Neutrophil (primary cell): ENCODE data around the gene GCH1.

Source experiments
- H3K27ac ChIP-seq: fragments of 200-600 bp; sonication (generic); 2 replicates; pipeline ENCODE4 v1.5.1; 2016; ENCODE audit warnings: mild to moderate bottlenecking, moderate library complexity
- H3K27me3 ChIP-seq: fragments of 200-600 bp; sonication (generic); 2 replicates; pipeline ENCODE4 v1.6.0; 2016; ENCODE audit warnings: mild to moderate bottlenecking
- H3K36me3 ChIP-seq: fragments of 200-600 bp; sonication (generic); 2 replicates; pipeline ENCODE4 v1.5.1; 2017
- H3K4me1 ChIP-seq, 2 experiments: fragments of 200-600 bp in 1 of 2; sonication (generic) in 1 of 2; 1 replicate in 1 of 2; 2 replicates in 1 of 2; pipeline versions ENCODE4 v1.5.1 to v1.6.1; 2013 to 2016; ENCODE audit warnings: low read depth in 1 of 2, low read length in 1 of 2, mild to moderate bottlenecking in 1 of 2, moderate library complexity in 1 of 2; ENCODE audit not compliant: control insufficient read depth in 1 of 2, insufficient read depth in 1 of 2
- H3K4me3 ChIP-seq, 2 experiments: fragments of 200-600 bp in 1 of 2; sonication (generic) in 1 of 2; 1 replicate in 1 of 2; 2 replicates in 1 of 2; pipeline ENCODE4 v1.5.1; 2013 to 2016; ENCODE audit warnings: low read depth in 1 of 2, low read length in 1 of 2, mild to moderate bottlenecking in 1 of 2, moderate library complexity in 1 of 2
- H3K9me3 ChIP-seq: fragments of 200-600 bp; sonication (generic); 2 replicates; pipeline ENCODE4 v1.5.1; 2016
- TF ChIP-seq, protein P1 (sequence below): fragments of 200-600 bp; sonication (generic); IDR thresholded peaks from 2 replicates; pipeline ENCODE4 v1.5.1; 2016; ENCODE audit warnings: antibody characterized with exemption

The GCH1 gene

DNA sequence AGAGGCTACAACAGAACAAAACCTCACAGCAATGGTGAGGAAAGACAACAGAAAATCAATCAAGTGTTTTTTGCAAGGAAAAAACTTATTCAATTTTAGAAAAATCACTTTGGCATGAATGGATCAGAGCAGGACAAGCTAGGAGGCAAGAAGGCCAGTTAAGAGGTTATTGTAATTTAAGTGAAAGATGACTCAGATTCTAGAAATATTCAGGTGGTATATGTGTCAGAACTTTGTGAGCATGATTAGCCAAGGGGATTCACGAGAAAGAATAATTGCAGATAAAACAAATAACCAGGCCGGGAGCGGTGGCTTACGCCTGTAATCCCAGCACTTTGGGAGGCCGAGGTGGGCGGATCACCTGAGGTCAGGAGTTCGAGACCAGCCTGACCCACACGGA is 12.7 kb downstream of the GCH1 start:
- no peaks in the 10 kb centered on the region for H3K36me3 ChIP-seq
- no peaks in the 10 kb centered on the region for H3K4me1 ChIP-seq
- H3K9me3 ChIP-seq = no peaks in the 10 kb centered on the region
- no peak overlapping the region for H3K4me3 ChIP-seq
- TF ChIP-seq, protein P1, sequence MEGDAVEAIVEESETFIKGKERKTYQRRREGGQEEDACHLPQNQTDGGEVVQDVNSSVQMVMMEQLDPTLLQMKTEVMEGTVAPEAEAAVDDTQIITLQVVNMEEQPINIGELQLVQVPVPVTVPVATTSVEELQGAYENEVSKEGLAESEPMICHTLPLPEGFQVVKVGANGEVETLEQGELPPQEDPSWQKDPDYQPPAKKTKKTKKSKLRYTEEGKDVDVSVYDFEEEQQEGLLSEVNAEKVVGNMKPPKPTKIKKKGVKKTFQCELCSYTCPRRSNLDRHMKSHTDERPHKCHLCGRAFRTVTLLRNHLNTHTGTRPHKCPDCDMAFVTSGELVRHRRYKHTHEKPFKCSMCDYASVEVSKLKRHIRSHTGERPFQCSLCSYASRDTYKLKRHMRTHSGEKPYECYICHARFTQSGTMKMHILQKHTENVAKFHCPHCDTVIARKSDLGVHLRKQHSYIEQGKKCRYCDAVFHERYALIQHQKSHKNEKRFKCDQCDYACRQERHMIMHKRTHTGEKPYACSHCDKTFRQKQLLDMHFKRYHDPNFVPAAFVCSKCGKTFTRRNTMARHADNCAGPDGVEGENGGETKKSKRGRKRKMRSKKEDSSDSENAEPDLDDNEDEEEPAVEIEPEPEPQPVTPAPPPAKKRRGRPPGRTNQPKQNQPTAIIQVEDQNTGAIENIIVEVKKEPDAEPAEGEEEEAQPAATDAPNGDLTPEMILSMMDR = no peak
- no peak overlapping the region for H3K27ac ChIP-seq
- H3K27me3 ChIP-seq = no peaks in the 10 kb centered on the region

- H3K27ac ChIP-seq = peak overlapping the region; percentile 74
- no peaks in the 10 kb centered on the region for H3K9me3 ChIP-seq
- TF ChIP-seq, protein P1 = no peak
- H3K4me3 ChIP-seq = no peak overlapping the region
- no peaks in the 10 kb centered on the region for H3K27me3 ChIP-seq
- H3K4me1 ChIP-seq = peaks cover 0 to 12% of the 10 kb centered on the region in 2 experiments
- H3K36me3 ChIP-seq = no peaks in the 10 kb centered on the region
These were observed 20.1 kb downstream of the GCH1 start for GRCh38 chr14:54882521-54882920.

- H3K4me3 ChIP-seq = peak overlapping the region; percentile 2 to 66
- H3K4me1 ChIP-seq = peaks cover 0 to 12% of the 10 kb centered on the region in 2 experiments
- H3K27me3 ChIP-seq = no peaks in the 10 kb centered on the region
- TF ChIP-seq, protein P1 = no peak
- H3K9me3 ChIP-seq = no peaks in the 10 kb centered on the region
- peak overlapping the region; percentile 74 for H3K27ac ChIP-seq
- no peaks in the 10 kb centered on the region for H3K36me3 ChIP-seq
These were observed 20.7 kb downstream of the GCH1 start for GRCh38 chr14:54881761-54882401.

DNA sequence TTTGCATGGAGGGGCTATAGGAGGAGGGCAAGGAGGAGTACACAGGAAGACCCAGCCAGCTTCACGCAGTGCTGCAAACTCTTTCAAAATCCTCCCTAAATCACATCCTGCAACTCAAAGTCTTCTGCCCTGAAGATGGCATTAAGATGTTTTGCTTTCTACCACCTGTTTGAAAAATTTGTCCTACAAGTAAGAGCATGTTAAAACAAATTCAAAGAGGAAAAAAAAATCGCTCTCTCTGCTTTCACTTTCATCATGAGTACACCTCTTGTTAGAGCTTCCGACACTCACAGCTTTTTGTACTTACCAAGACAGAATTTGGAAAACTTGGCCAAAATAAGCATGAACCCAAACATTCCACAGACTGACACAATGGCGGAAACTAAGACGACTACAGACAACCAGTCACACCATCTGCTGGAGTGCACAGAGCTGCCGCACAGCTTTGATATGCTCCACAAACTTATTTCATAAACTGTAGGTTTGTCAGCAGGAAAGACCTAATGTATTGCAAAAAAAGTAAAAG is 21.3 kb downstream of the GCH1 start:
- TF ChIP-seq, protein P1 = no peak
- peak overlapping the region; percentile 74 for H3K27ac ChIP-seq
- H3K4me3 ChIP-seq = peak overlapping the region; percentile 2 to 66
- no peaks in the 10 kb centered on the region for H3K9me3 ChIP-seq
- peaks cover 0 to 12% of the 10 kb centered on the region in 2 experiments for H3K4me1 ChIP-seq
- no peaks in the 10 kb centered on the region for H3K27me3 ChIP-seq
- H3K36me3 ChIP-seq = no peaks in the 10 kb centered on the region

DNA sequence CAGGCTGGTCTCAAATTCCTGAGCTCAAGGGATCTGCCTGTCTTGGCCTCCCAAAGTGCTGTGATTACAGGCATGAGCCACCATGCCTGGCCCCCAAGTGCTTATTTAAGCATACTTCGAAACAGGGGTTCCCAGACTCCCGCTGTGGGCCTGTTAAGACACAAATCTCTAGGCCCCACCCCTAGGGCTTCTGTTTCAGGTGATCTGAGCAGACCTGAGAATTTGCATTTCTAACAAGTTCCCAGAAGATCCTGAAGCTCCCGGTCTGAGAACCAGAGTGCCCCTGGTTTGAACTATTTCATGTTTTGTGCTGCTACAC is 25.0 kb downstream of the GCH1 start:
- Histone ChIP-seq H3K27ac (no peak overlapping the region), H3K27me3 (no peaks in the 10 kb centered on the region), H3K9me3 (no peaks in the 10 kb centered on the region), H3K36me3 (no peaks in the 10 kb centered on the region), H3K4me3 (no peak overlapping the region), H3K4me1 (peaks cover 0 to 12% of the 10 kb centered on the region in 2 experiments)
- TF ChIP-seq, protein P1 = no peak
